HL-60 (cell line): ENCODE results near the gene PRPF40B.

Experiments
- CTCF ChIP-seq: IDR thresholded peaks from one replicate; pipeline ENCODE4 v1.5.1; 2011; ENCODE audit warnings: low read length, control low read depth, inconsistent platforms; ENCODE audit not compliant: insufficient read depth
- POLR2AphosphoS5 ChIP-seq: IDR thresholded peaks from 2 replicates; pipeline ENCODE4 v1.6.1; 2012; ENCODE audit warnings: low read depth

DNA sequence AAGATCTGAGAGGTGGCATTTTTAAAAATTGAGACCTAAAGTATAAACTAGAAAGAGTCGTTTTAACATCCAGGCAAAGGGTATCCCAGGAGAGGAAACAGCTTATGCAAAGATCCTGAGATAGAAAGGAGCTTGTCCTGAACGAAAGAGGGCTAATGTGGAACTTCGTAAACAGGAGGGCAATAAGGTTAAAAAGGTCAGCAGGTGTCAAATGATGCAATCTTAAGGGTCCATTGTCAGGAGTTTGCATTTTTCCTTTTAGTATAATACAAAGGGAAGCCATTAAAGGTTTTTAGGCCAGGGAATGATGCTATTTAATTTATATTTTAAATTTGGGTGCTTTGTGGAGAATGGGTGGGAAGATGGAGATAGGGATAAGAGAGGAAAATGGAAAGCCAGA is 69.5 kb downstream of the PRPF40B start:
- TF ChIP-seq CTCF (no peak), POLR2AphosphoS5 (no peak)
